Hepatic stellate cell (primary cell): ENCODE results near the gene FURIN.
A peak's percentile ranks its signal among the peaks of the same experiment; 100 is the strongest.
"Not testable (repeated sequence)": the region's sequence is repeated elsewhere in the genome, so short reads cannot be mapped to it uniquely, and the experiment has no call there.

Source experiments
- DNase-seq: peaks from one replicate; pipeline ENCODE4 v3.0.0; 2011; ENCODE audit warnings: low spot score

FURIN gene

GRCh38 chr15:90882781-90883525, 14.6 kb downstream of the FURIN start:
- no peak for DNase-seq

- no peak for DNase-seq
Measured at GRCh38 chr15:90883526-90883975, 15.2 kb downstream of the FURIN start.

GRCh38 chr15:90883976-90884718, 15.8 kb downstream of the FURIN start, which contains the start of gene FES:
FES (plus strand) TSS chr15:90884504; CDS start chr15:90885046, 542 bp downstream.
- DNase-seq: no peak

- no peak for DNase-seq
Measured at GRCh38 chr15:90884719-90885431, 16.5 kb downstream of the FURIN start.

- DNase-seq: peak; percentile 75
Measured at GRCh38 chr15:90885432-90886290, 17.3 kb downstream of the FURIN start.

- DNase-seq: no peak
Measured at GRCh38 chr15:90886291-90886614, 17.9 kb downstream of the FURIN start.

GRCh38 chr15:90887037-90887481, 18.7 kb downstream of the FURIN start:
- no peak for DNase-seq

- no peak for DNase-seq
Measured at GRCh38 chr15:90889313-90889730, 20.9 kb downstream of the FURIN start.

- no peak for DNase-seq
Measured at GRCh38 chr15:90889736-90890456, 21.5 kb downstream of the FURIN start.

- no peak for DNase-seq
Measured at GRCh38 chr15:90890839-90891238, 22.5 kb downstream of the FURIN start.

GRCh38 chr15:90891346-90891949, 23.1 kb downstream of the FURIN start:
- no peak for DNase-seq

GRCh38 chr15:90892023-90892422, 23.6 kb downstream of the FURIN start:
- DNase-seq: no peak

- no peak for DNase-seq
Measured at GRCh38 chr15:90892498-90893174, 24.2 kb downstream of the FURIN start.

- no peak for DNase-seq
Measured at GRCh38 chr15:90893175-90894090, 25.0 kb downstream of the FURIN start.

GRCh38 chr15:90895571-90896117, 27.3 kb downstream of the FURIN start:
- DNase-seq: no peak

GRCh38 chr15:90897131-90897655, 28.8 kb downstream of the FURIN start:
- DNase-seq: not testable (repeated sequence)

GRCh38 chr15:90901175-90902039, 33.0 kb downstream of the FURIN start:
- DNase-seq: no peak
